HG03571 (cell line): ENCODE measurements around the gene TRIM37.

ENCODE experiments used
- ATAC-seq: cut with Tn5 transposase; IDR thresholded peaks from one replicate; pipeline ENCODE4 v1.9.1; 2021; ENCODE audit not compliant: unreplicated experiment

The TRIM37 gene

GRCh38 chr17:59046192-59046591, 60.5 kb downstream of the TRIM37 start:
- ATAC-seq = no peak

DNA sequence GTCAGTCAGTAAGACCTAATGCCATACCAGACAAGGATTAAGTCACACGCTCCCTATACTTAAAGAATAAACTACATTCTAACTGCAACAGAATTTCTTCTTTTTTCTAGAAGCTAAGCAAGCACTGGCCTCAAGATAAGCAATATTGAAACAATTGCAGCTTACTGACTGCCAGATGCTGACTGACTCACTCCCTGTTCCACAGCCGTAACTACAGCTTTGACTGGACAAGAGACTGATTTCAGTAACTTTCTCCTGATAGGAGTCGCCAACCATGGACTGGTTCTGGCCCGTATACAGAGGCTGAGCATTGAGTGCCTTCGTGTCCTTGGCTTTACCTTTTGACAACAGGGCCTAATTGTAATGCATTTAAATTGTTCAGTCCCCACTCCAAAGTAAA, 67.9 kb downstream of the TRIM37 start:
- ATAC-seq = no peak

- ATAC-seq = no peak
Measured at GRCh38 chr17:59037960-59038359, 68.7 kb downstream of the TRIM37 start.

DNA sequence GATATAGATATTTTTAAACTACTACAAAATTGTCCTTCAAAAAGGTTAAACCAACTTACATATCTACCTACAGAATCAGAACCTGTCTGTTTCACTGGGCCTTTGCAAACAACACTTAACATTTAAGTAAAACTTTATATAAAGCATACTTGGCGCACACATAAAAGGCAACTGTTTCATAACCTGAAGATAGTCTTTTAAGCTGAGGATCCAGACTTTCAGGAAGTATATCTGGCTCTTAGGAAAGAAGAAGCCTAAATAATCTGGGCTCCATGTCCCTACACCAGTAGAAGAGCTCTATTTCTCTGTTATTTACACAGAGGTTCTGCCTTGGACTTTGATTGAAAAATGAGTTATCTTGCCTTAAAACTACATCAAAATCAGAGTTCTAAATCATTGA, 75.9 kb downstream of the TRIM37 start:
- no peak for ATAC-seq

DNA sequence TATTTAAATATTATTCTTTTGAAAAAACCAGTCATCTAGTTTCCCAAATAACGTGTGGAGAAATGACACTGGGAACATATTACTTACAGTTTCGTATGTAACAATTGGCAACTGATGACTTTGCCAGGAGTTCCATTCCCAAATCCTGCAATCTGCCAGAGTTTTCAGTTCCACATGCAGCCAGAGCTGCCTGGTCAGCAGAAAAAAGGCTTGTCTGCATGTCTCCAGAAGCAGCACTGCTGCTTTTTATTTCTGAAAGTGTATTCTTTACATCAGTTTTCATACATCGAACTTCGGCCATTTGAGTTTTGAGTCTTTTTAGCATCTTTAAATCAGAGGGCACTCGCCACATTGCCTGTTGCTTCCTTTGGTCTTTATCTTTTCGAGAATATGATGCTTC, 78.4 kb downstream of the TRIM37 start:
- no peak for ATAC-seq

DNA sequence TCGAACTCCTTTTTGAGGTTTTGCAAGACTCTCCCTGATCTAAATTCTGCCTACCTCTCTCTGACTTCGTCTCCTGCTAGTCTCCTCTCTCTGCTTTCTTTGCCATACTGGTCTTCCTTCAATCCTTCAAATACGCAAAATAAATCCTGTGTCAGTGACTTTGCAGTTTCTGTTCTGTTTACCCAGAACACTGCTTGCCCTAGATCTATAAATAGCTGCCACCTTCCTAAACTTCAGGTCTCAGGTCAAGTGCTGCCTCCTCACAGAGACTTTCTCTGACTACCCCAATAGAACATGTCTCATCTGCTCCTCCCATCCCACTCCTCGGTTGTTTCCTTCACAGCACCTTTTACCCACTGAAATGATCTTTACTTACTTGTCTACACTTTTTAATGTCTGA, 78.9 kb downstream of the TRIM37 start:
- ATAC-seq = no peak

GRCh38 chr17:59026176-59026939, 80.3 kb downstream of the TRIM37 start:
- ATAC-seq = no peak

GRCh38 chr17:59024916-59025315, 81.8 kb downstream of the TRIM37 start:
- no peak for ATAC-seq

GRCh38 chr17:59018019-59018418, 88.7 kb downstream of the TRIM37 start:
- no peak for ATAC-seq

- ATAC-seq = no peak
Measured at GRCh38 chr17:59011975-59012374, 94.7 kb downstream of the TRIM37 start.

- no peak for ATAC-seq
Measured at GRCh38 chr17:59010026-59010425, 96.7 kb downstream of the TRIM37 start.

DNA sequence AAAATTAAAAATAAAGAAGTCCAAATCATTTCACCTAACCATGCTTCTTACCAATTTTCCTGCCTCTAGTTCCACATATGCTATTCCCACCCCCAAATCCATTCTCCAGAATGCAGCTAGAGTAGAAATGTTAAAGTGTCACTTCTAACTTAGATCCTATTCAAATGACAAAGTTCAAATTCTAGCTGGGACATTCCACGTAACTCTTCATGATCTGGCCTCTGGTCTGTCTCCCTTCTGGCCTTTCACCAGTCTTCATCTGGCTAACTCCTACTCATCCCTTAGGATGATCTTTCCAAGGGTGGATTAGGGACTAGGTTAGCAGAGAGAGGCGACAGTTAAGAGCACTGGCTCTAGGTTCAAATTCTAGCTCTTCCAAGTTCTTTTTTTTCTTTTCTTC, 97.9 kb downstream of the TRIM37 start:
- ATAC-seq = no peak

DNA sequence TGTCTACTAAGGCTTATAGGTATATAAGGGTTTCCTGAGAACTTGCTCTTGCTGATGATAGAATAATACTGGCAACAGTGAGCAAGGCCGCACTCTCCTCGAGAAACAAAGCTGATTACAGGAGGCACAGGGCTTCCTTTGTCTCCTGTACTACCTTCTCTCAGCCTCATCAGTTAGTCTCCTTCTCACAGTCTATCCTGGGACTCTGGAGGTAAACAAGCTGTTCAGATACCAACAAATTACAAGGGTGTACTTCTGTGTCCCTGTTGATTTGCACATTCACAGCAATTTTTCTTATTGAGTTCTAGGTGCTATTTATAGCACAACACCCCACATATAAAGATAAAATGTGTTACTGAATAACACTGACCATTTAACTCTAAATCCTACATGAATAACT, 98.7 kb downstream of the TRIM37 start:
- ATAC-seq = no peak

- no peak for ATAC-seq
Measured at GRCh38 chr17:59004338-59005111, 102.2 kb downstream of the TRIM37 start.

- no peak for ATAC-seq
Measured at GRCh38 chr17:59003860-59004259, 102.8 kb downstream of the TRIM37 start.

DNA sequence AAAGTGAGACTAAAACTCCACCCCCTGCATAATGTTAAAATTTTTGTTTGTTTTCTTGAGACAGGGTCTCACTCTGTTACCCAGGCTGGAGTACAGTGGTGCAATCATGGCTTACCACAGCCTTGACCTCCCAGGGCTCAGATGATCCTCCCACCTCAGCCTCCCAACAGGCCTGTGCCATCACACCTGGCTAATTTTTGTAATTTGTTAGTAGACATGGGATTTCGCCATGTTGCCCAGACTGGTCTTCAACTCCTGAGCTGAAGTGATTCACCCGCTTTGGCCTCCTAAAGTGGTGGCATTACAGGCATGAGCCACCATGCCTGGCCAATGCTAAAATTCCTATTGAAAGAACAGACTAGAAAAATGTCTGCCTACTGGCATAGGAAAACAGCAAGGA, 103.8 kb downstream of the TRIM37 start:
- ATAC-seq = no peak

- no peak for ATAC-seq
Measured at GRCh38 chr17:59002126-59002525, 104.6 kb downstream of the TRIM37 start.

DNA sequence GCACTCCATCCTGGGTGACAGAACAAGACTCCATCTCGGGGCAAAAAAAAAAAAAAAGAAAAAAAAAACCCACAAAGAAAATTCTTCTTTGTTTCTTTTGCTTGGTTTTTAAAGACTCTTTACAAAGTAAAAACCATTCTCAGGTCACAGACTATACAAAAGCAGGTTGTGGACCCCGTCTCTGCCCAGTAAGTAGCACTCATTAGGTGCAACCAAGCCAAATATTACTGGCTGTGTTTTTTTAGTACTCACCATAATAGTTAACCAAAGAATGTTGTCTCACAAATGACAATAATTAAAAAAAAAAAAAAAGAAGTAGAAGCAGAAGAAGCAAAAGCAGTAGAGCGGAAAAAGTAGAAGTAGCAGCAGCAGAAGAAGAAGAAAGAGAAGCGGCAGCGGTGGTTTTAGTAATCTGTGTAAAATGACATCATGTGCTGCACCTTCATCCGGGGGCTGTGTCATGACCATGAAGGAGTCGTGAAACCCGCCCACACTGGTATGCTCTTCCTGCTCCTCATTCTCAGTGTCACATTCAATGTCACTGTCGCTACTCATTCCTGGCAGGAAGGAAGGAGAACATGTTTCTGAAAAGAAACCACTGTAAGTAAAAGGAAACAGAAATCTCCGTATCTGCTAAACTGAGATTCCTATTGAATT, 105.4 kb downstream of the TRIM37 start:
- ATAC-seq = peak; percentile 86

GRCh38 chr17:59000022-59000421, 106.7 kb downstream of the TRIM37 start:
- ATAC-seq = no peak

DNA sequence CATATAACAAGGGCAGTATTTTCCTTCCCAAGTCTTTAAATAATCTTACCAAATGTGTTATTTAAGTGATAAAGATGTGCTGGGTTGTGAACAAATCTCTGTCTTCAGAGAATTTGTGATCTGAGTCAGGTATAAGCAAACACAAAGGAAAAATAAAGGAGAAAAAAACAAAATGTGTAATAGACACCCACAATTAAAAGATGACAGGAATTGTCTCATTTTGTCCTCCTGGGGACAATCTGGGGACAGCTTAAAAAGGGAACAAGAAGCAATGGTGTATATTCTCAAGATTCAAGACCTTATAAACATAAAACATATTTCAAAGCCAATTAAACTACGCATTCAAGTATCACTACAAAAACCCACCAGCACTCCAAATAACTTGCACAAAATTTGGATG, 107.2 kb downstream of the TRIM37 start:
- ATAC-seq = no peak

DNA sequence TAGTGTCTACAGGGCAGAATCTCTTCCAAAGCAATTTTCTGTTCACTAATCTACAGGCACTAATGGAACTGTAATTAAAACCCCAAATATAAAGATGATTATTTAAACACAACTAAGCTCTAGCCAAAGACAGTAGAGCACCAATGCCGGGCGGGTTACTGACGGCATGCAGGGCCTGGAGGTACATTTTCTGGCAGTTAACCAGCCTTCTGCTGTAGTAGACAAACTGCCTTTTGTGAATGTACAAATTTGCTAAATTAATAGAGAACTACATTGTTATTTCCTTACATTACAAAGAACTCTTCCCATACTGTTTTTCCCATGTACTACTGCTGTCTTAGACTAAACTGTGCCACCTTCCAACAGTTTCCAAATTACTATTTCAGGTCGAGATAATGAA, 107.8 kb downstream of the TRIM37 start:
- no peak for ATAC-seq
